HEK293 (cell line): Measurements from ENCODE around the gene APLNR.

ENCODE experiments used
- CTCF ChIA-PET: fragments of 350-600 bp; formaldehyde crosslinking; extraction: SDS; loops from one replicate; lab custom pipeline; 2021; ENCODE audit warnings: antibody characterized with exemption; lab: Yijun Ruan, JAX
- POLR2A ChIA-PET: fragments of 300-600 bp; formaldehyde crosslinking; extraction: SDS; loops from one replicate; lab custom pipeline; 2020; ENCODE audit warnings: antibody characterized with exemption, inconsistent platforms; lab: Yijun Ruan, JAX
- H3K27ac ChIP-seq: fragments of 200-500 bp; sonication (Bioruptor generic); 2 replicates; pipeline ENCODE4 v1.5.1; 2014; ENCODE audit warnings: low read depth, low read length, control low read depth, inconsistent platforms; ENCODE audit errors: extremely low read depth
- H3K36me3 ChIP-seq, 2 experiments: fragments of 200-500 bp in 1 of 2; sonication (Bioruptor generic) in 1 of 2; 1 replicate in 1 of 2; 2 replicates in 1 of 2; pipeline ENCODE4 v1.5.1; 2014 to 2017; ENCODE audit warnings: inconsistent platforms in 2 of 2, low read length in 2 of 2; ENCODE audit not compliant: control insufficient read depth in 2 of 2, insufficient read depth in 1 of 2
- H3K4me1 ChIP-seq: fragments of 200-500 bp; sonication (Bioruptor generic); 2 replicates; pipeline ENCODE4 v1.5.1; 2014; ENCODE audit warnings: mild to moderate bottlenecking, low read length, inconsistent platforms; ENCODE audit not compliant: control insufficient read depth, insufficient read depth
- H3K4me3 ChIP-seq: 2 replicates; pipeline ENCODE4 v1.5.1; 2011; ENCODE audit warnings: low read depth, mild to moderate bottlenecking, control low read depth, low read length, moderate library complexity
- H3K9me3 ChIP-seq: fragments of 200-500 bp; sonication (Bioruptor generic); 2 replicates; pipeline ENCODE4 v1.5.1; 2014; ENCODE audit warnings: low read depth, low read length, inconsistent platforms; ENCODE audit not compliant: control insufficient read depth, insufficient read depth
- GLI4 ChIP-seq: fragments of 450-650 bp; formaldehyde crosslinking; IDR thresholded peaks from 2 replicates; pipeline ENCODE4 v1.5.1; 2016; ENCODE audit warnings: missing biosample characterization, missing genetic modification characterization
- HOXA7 ChIP-seq: sonication (generic); formaldehyde crosslinking; IDR thresholded peaks from 2 replicates; pipeline ENCODE4 v1.8.1; 2022; ENCODE audit warnings: missing genetic modification reagents, borderline replicate concordance
- MYNN ChIP-seq: fragments of 450-650 bp; formaldehyde crosslinking; IDR thresholded peaks from 2 replicates; pipeline ENCODE4 v1.5.1; 2016; ENCODE audit warnings: missing biosample characterization, missing genetic modification characterization, borderline replicate concordance
- OVOL3 ChIP-seq: fragments of 450-650 bp; formaldehyde crosslinking; IDR thresholded peaks from 2 replicates; pipeline ENCODE4 v1.5.1; 2016; ENCODE audit warnings: missing biosample characterization, missing genetic modification characterization
- PRDM1 ChIP-seq: fragments of 450-650 bp; formaldehyde crosslinking; IDR thresholded peaks from 2 replicates; pipeline ENCODE4; 2016; ENCODE audit warnings: missing biosample characterization, missing genetic modification characterization
- REPIN1 ChIP-seq: fragments of 450-650 bp; formaldehyde crosslinking; IDR thresholded peaks from 2 replicates; pipeline ENCODE4 v1.5.1; 2017; ENCODE audit warnings: missing biosample characterization, missing genetic modification characterization, low read depth
- SETDB1 ChIP-seq: IDR thresholded peaks from one replicate; pipeline ENCODE4 v1.6.1; 2017; ENCODE audit warnings: mild to moderate bottlenecking, low read length, moderate library complexity, mixed read lengths; ENCODE audit not compliant: insufficient read length
- ZBTB21 ChIP-seq: fragments of 450-650 bp; formaldehyde crosslinking; IDR thresholded peaks from 2 replicates; pipeline ENCODE4 v1.5.1; 2017; ENCODE audit warnings: missing biosample characterization, missing genetic modification characterization
- ZBTB48 ChIP-seq: fragments of 450-650 bp; formaldehyde crosslinking; IDR thresholded peaks from 2 replicates; pipeline ENCODE4 v1.5.1; 2016; ENCODE audit warnings: missing biosample characterization, missing genetic modification characterization
- ZNF10 ChIP-seq: fragments of 450-650 bp; formaldehyde crosslinking; IDR thresholded peaks from 2 replicates; pipeline ENCODE4 v1.5.1; 2017; ENCODE audit warnings: missing biosample characterization, missing genetic modification characterization
- ZNF155 ChIP-seq: fragments of 450-650 bp; formaldehyde crosslinking; IDR thresholded peaks from 2 replicates; pipeline ENCODE4 v1.5.1; 2016; ENCODE audit warnings: missing biosample characterization, missing genetic modification characterization
- ZNF239 ChIP-seq: fragments of 450-650 bp; formaldehyde crosslinking; IDR thresholded peaks from 2 replicates; pipeline ENCODE4 v1.5.1; 2016; ENCODE audit warnings: missing biosample characterization, missing genetic modification characterization
- ZNF266 ChIP-seq: fragments of 450-650 bp; formaldehyde crosslinking; IDR thresholded peaks from 2 replicates; pipeline ENCODE4 v1.5.1; 2016; ENCODE audit warnings: missing biosample characterization, missing genetic modification characterization, low read depth
- ZNF366 ChIP-seq: fragments of 450-650 bp; formaldehyde crosslinking; conservative IDR thresholded peaks from 2 replicates; pipeline ENCODE4 v1.5.1; 2016; ENCODE audit warnings: missing biosample characterization, missing genetic modification characterization
- ZNF473 ChIP-seq: fragments of 450-650 bp; formaldehyde crosslinking; IDR thresholded peaks from 2 replicates; pipeline ENCODE4 v1.5.1; 2017; ENCODE audit warnings: missing biosample characterization, missing genetic modification characterization
- ZNF514 ChIP-seq: fragments of 450-650 bp; formaldehyde crosslinking; IDR thresholded peaks from 2 replicates; pipeline ENCODE4 v1.5.1; 2016; ENCODE audit warnings: missing biosample characterization, missing genetic modification characterization
- ZNF596 ChIP-seq: fragments of 450-650 bp; IDR thresholded peaks from 2 replicates; pipeline ENCODE4 v1.5.0; 2018; ENCODE audit warnings: missing biosample characterization, mild to moderate bottlenecking, missing genetic modification characterization, moderate library complexity
- ZNF610 ChIP-seq: fragments of 450-650 bp; formaldehyde crosslinking; IDR thresholded peaks from 2 replicates; pipeline ENCODE4 v1.5.1; 2016; ENCODE audit warnings: missing biosample characterization, missing genetic modification characterization, borderline replicate concordance
- ZNF623 ChIP-seq: fragments of 450-650 bp; formaldehyde crosslinking; IDR thresholded peaks from 2 replicates; pipeline ENCODE4 v1.5.1; 2016; ENCODE audit warnings: missing biosample characterization, missing genetic modification characterization
- ZNF658 ChIP-seq: fragments of 450-650 bp; formaldehyde crosslinking; IDR thresholded peaks from 2 replicates; pipeline ENCODE4; 2016; ENCODE audit warnings: missing biosample characterization, missing genetic modification characterization
- ZNF670 ChIP-seq: fragments of 450-650 bp; formaldehyde crosslinking; IDR thresholded peaks from 2 replicates; pipeline ENCODE4 v1.5.1; 2016; ENCODE audit warnings: missing biosample characterization, missing genetic modification characterization, low read depth
- ZNF76 ChIP-seq: fragments of 450-650 bp; formaldehyde crosslinking; IDR thresholded peaks from 2 replicates; pipeline ENCODE4; 2016; ENCODE audit warnings: low read depth, missing biosample characterization, missing genetic modification characterization, borderline replicate concordance
- ZNF768 ChIP-seq: fragments of 450-650 bp; formaldehyde crosslinking; IDR thresholded peaks from 2 replicates; pipeline ENCODE4 v1.5.1; 2018; ENCODE audit warnings: missing biosample characterization, mild to moderate bottlenecking, missing genetic modification characterization
- ZNF837 ChIP-seq: fragments of 450-650 bp; formaldehyde crosslinking; IDR thresholded peaks from 2 replicates; pipeline ENCODE4 v1.5.1; 2016; ENCODE audit warnings: missing biosample characterization, missing genetic modification characterization
- ZSCAN16 ChIP-seq: fragments of 450-650 bp; formaldehyde crosslinking; IDR thresholded peaks from 2 replicates; pipeline ENCODE4 v1.5.1; 2016; ENCODE audit warnings: missing biosample characterization, missing genetic modification characterization
- ZSCAN23 ChIP-seq: fragments of 450-650 bp; formaldehyde crosslinking; IDR thresholded peaks from 2 replicates; pipeline ENCODE4 v1.5.1; 2016; ENCODE audit warnings: missing biosample characterization, missing genetic modification characterization
- TF ChIP-seq, protein P1 (sequence below): fragments of 450-650 bp; formaldehyde crosslinking; IDR thresholded peaks from 2 replicates; pipeline ENCODE4 v1.5.1; 2016; ENCODE audit warnings: missing biosample characterization, missing genetic modification characterization

The APLNR gene

DNA sequence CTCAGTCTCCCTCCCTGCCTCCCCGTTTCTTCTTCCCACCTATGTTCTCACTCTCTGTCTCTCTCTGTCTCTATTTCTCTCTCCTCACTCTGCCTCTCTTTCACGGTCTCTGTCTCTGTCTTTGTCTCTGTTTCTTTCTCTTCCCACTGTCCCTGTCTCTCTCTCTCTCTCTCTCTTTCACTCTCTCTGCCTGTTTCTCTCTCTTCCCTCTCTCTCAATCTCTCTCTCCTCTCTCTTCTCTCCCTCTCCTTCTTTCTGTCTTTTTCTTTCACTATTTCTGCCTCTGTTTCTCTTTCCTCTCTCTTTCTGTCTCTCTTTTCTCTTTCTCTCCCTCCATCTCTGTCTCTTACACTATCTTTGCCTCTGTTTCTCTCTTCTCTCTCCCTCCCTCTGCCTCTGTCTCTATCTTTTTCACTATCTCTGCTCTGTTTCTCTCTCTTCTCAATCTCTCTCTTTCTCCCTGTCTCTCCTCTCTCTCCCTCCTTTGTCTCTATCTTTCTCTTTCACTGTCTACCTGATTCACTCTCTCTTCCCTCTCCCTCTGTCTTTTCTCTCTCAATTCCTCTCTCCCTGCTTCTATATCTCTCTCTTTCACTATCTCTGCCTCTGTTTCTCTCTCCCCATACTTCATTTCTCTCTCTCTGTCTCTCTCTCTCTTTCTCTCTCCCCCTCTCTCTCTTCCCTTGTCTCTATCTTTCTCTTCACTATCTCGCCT lies 5.4 kb downstream of the APLNR start:
- Histone ChIP-seq H3K4me3 (no peak overlapping the region), H3K4me1 (no peaks in the 10 kb centered on the region), H3K27ac (no peak overlapping the region), H3K36me3 (no peaks in the 10 kb centered on the region), H3K9me3 (no peaks in the 10 kb centered on the region)
- POLR2A ChIA-PET: no interaction called here
- TF ChIP-seq ZNF610 (tag by site-specific recombination) (no peak), OVOL3 (tag by site-specific recombination) (no peak), ZNF266 (tag by site-specific recombination) (no peak), ZNF623 (tag by site-specific recombination) (no peak), PRDM1 (tag by site-specific recombination) (peak; percentile 61), ZNF366 (tag by site-specific recombination) (peak; percentile 41; the same call in 1 of the 2 replicates), ZSCAN23 (no peak), SETDB1 (no peak), ZNF596 (tag by site-specific recombination) (peak; percentile 87)
- CTCF ChIA-PET: no interaction called here

DNA sequence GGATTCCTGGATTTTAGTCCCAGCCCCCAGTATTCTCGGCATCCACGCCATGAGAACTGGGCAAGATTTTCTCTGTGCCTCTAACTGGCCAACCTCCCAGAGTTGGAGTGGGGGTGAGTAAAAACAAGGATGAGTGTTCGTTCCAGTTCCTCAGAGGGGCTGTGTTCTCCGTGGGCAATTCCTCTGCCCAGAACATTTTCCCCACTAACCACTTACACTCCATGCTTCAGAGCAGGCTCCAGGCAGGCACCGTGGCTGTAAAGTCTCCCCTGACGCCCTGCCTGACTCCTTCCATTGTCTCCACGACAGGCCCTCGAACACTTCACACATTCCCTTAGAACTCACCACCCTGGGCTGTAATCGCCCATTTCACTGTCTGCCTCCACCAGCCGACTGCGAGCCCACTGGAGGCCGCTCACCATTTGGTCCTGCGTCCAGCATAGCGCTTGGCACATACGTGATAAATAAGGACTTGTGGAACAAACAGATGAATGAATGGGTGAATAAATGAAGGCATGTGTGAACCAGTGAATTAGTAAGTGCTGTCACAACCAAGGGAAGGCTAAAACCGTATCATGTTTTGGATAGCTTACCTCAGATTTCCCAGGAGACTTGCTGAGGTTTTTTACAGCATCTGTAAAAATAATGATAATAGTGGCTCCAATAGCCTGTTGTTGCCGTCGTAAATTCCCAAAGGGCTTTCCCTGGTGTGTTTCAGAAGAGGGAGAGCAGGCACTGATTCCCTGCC lies 6.1 kb downstream of the APLNR start:
- H3K9me3 ChIP-seq: no peaks in the 10 kb centered on the region
- no peak overlapping the region for H3K4me3 ChIP-seq
- no peaks in the 10 kb centered on the region for H3K4me1 ChIP-seq
- no peak overlapping the region for H3K27ac ChIP-seq
- CTCF ChIA-PET: interaction anchor here (1.2 kb wide), 1 partner anchor 18 kb away, joined by 8 read pairs; no protein-coding TSS in a partner anchor
- TF ChIP-seq ZBTB48 (tag by site-specific recombination): peak; percentile 85
- TF ChIP-seq GLI4 (tag by site-specific recombination): no peak
- no peak for TF ChIP-seq ZNF514 (tag by site-specific recombination)
- POLR2A ChIA-PET: no interaction called here
- H3K36me3 ChIP-seq: no peaks in the 10 kb centered on the region

DNA sequence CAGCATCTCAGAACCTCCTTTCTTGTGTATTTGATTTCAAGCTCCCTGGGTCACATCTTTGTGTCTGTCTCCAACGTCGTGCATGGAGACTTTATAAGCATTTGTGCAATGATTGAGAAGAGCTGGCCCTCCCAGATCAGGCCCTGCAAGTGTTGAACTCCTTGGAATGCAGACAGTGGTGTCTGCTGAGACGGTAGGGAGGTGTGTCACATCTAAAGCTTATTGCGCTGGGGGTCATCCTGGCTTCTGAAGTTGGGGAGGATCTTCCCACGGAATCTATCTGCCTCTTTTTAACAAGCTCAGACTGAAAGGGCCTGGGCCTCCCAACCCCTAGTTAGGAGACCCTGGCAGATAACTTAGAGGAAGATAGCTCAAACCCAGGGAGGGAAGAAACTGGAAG lies 6.7 kb downstream of the APLNR start:
- H3K27ac ChIP-seq: no peak overlapping the region
- POLR2A ChIA-PET: no interaction called here
- TF ChIP-seq, protein P1, sequence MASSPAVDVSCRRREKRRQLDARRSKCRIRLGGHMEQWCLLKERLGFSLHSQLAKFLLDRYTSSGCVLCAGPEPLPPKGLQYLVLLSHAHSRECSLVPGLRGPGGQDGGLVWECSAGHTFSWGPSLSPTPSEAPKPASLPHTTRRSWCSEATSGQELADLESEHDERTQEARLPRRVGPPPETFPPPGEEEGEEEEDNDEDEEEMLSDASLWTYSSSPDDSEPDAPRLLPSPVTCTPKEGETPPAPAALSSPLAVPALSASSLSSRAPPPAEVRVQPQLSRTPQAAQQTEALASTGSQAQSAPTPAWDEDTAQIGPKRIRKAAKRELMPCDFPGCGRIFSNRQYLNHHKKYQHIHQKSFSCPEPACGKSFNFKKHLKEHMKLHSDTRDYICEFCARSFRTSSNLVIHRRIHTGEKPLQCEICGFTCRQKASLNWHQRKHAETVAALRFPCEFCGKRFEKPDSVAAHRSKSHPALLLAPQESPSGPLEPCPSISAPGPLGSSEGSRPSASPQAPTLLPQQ: no peak
- no peak for TF ChIP-seq ZSCAN23
- TF ChIP-seq HOXA7: no peak
- no peak for TF ChIP-seq MYNN (tag by site-specific recombination)
- TF ChIP-seq ZNF658 (tag by site-specific recombination): no peak
- TF ChIP-seq ZNF768 (tag by site-specific recombination): no peak
- no peak for TF ChIP-seq ZSCAN16
- TF ChIP-seq ZNF239 (tag by site-specific recombination): no peak
- TF ChIP-seq ZNF837 (tag by site-specific recombination): no peak
- no peak for TF ChIP-seq ZNF473 (tag by site-specific recombination)
- no peak for TF ChIP-seq ZNF670 (tag by site-specific recombination)
- TF ChIP-seq ZNF76 (tag by site-specific recombination): no peak
- TF ChIP-seq ZBTB21 (tag by site-specific recombination): no peak
- TF ChIP-seq ZNF10 (tag by site-specific recombination): no peak
- TF ChIP-seq ZNF155 (tag by site-specific recombination): no peak
- TF ChIP-seq REPIN1 (tag by site-specific recombination): no peak
- H3K36me3 ChIP-seq: no peaks in the 10 kb centered on the region
- no peak overlapping the region for H3K4me3 ChIP-seq
- no peaks in the 10 kb centered on the region for H3K4me1 ChIP-seq
- no peaks in the 10 kb centered on the region for H3K9me3 ChIP-seq
- CTCF ChIA-PET: interaction anchor here (1.2 kb wide), 1 partner anchor 19 kb away, joined by 8 read pairs; no protein-coding TSS in a partner anchor
